SH-SY5Y (cell line): Measurements from ENCODE around the gene HHIP.

ENCODE experiments used
- GATA2 ChIP-seq: IDR thresholded peaks from 2 replicates; pipeline ENCODE4 v1.6.1; 2011; ENCODE audit warnings: mild to moderate bottlenecking, low read depth, low read length
- GATA3 ChIP-seq: IDR thresholded peaks from 2 replicates; pipeline ENCODE4 v1.6.1; 2011; ENCODE audit warnings: low read depth, mild to moderate bottlenecking, low read length, moderate library complexity

Gene HHIP

GRCh38 chr4:144647590-144647989 is 1.6 kb downstream of the HHIP start:
- no peak for TF ChIP-seq GATA3
- no peak for TF ChIP-seq GATA2

- no peak for TF ChIP-seq GATA3
- TF ChIP-seq GATA2, result no peak
Observed at GRCh38 chr4:144648042-144648441, 2.1 kb downstream of the HHIP start.

- TF ChIP-seq GATA2 (no peak), GATA3 (no peak)
Observed at GRCh38 chr4:144649646-144650045, 3.7 kb downstream of the HHIP start.

GRCh38 chr4:144650311-144651005 is 4.5 kb downstream of the HHIP start:
- no peak for TF ChIP-seq GATA2
- TF ChIP-seq GATA3, result no peak

GRCh38 chr4:144653781-144654545 is 8.0 kb downstream of the HHIP start:
- no peak for TF ChIP-seq GATA3
- no peak for TF ChIP-seq GATA2

GRCh38 chr4:144655491-144655890 is 9.5 kb downstream of the HHIP start:
- TF ChIP-seq GATA2 (no peak), GATA3 (no peak)

- TF ChIP-seq GATA2 (no peak), GATA3 (no peak)
Observed at GRCh38 chr4:144656850-144657249, 10.9 kb downstream of the HHIP start.

- no peak for TF ChIP-seq GATA2
- TF ChIP-seq GATA3, result no peak
Observed at GRCh38 chr4:144658015-144658567, 12.1 kb downstream of the HHIP start.

- TF ChIP-seq GATA3, result no peak
- no peak for TF ChIP-seq GATA2
Observed at GRCh38 chr4:144658903-144659302, 12.9 kb downstream of the HHIP start.

- no peak for TF ChIP-seq GATA3
- no peak for TF ChIP-seq GATA2
Observed at GRCh38 chr4:144659447-144659846, 13.5 kb downstream of the HHIP start.

- TF ChIP-seq GATA2 (no peak), GATA3 (no peak)
Observed at GRCh38 chr4:144663834-144664475, 18.0 kb downstream of the HHIP start.

- TF ChIP-seq GATA2 (no peak), GATA3 (no peak)
Observed at GRCh38 chr4:144666539-144667175, 20.7 kb downstream of the HHIP start.

GRCh38 chr4:144667500-144667899 is 21.5 kb downstream of the HHIP start:
- TF ChIP-seq GATA2 (no peak), GATA3 (no peak)

GRCh38 chr4:144670776-144671175 is 24.8 kb downstream of the HHIP start:
- TF ChIP-seq GATA2 (no peak), GATA3 (no peak)
